ENCODE data around the gene CATSPERE. TPM values are rescaled to one million over a fixed set of nuclear protein-coding genes. Genes with fewer than 3 reads are reported as not detected.
"Not testable (repeated sequence)": the region's sequence is repeated elsewhere in the genome, so short reads cannot be mapped to it uniquely, and the experiment has no call there.

Gene CATSPERE
- total RNA-seq, 1 donor: 1.1 TPM

GRCh38 chr1:244536316-244536715 lies 75.2 kb downstream of the CATSPERE start:
- no peak overlapping the region for H3K4me3 ChIP-seq (ENCODE audit: low read depth, low read length)
- DNase-seq (ENCODE audit: low read depth): no peak
- no peak for TF ChIP-seq CTCF (IDR thresholded peaks at IDR 0.05; ENCODE audit: insufficient read depth, low read length)

DNA sequence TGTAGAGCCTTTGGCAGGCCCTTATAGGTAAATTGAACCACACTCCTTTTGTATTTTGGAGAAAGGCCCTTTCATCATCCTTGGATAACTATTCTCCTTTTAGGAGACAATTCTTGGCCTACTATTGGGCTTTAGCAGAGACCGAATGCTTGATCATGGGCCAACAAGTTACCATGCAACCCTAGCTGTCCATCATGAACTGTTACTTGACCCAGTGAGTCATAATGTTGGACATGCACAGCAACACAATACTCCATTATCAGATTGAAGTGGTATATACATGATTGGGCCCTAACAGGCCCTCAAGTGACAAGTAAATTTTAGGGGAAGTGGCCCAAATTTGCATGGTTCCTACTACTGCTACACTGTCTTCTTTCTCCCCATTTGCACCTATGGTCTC lies 84.4 kb downstream of the CATSPERE start:
- H3K4me3 ChIP-seq (ENCODE audit: low read depth, low read length): no peak overlapping the region
- TF ChIP-seq CTCF (IDR thresholded peaks at IDR 0.05; ENCODE audit: insufficient read depth, low read length): no peak
- DNase-seq (ENCODE audit: low read depth): peak; percentile 51

GRCh38 chr1:244548558-244549115 lies 87.6 kb downstream of the CATSPERE start:
- no peak for DNase-seq (ENCODE audit: low read depth)
- TF ChIP-seq CTCF (IDR thresholded peaks at IDR 0.05; ENCODE audit: insufficient read depth, low read length): no peak
- no peak overlapping the region for H3K4me3 ChIP-seq (ENCODE audit: low read depth, low read length)

DNA sequence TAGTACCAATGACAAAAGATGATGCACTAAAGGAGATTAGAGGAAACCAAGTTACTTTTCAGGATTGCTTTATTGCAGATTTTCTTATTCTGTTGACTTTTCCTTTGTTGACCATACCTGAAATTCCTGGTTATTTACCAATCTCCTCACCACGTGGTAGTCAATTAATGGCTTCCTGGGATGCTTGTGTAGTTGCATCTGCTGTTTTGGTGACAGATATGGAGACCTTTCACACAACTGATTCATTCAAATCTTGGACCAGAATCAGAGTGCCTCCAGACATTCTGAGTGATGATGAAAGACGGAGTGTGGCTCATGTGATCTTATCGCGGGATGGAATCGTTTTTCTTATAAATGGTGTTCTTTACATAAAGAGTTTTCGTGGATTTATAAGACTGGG lies 91.3 kb downstream of the CATSPERE start:
- peak; percentile 2 for DNase-seq (ENCODE audit: low read depth)
- no peak for TF ChIP-seq CTCF (IDR thresholded peaks at IDR 0.05; ENCODE audit: insufficient read depth, low read length)
- H3K4me3 ChIP-seq (ENCODE audit: low read depth, low read length): no peak overlapping the region

DNA sequence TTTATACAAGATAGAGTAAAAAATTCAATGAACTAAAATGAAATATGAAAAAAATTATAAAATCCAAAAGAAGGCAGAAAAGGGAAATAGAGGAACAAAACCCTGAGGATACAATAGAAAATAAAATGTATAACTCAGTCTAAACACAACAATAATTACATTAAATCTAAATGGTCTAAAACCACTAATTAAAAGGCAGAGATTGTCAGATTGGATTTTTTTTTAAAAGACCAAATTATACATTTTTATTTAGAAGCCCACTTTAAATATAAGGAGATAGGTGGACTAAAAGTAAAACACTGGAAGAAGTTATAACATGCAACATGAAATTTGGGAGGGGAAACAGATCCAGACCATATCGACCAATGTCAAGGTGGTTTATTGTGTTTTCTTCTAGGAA lies 95.2 kb downstream of the CATSPERE start:
- no peak for DNase-seq (ENCODE audit: low read depth)
- no peak for TF ChIP-seq CTCF (IDR thresholded peaks at IDR 0.05; ENCODE audit: insufficient read depth, low read length)
- no peak overlapping the region for H3K4me3 ChIP-seq (ENCODE audit: low read depth, low read length)

DNA sequence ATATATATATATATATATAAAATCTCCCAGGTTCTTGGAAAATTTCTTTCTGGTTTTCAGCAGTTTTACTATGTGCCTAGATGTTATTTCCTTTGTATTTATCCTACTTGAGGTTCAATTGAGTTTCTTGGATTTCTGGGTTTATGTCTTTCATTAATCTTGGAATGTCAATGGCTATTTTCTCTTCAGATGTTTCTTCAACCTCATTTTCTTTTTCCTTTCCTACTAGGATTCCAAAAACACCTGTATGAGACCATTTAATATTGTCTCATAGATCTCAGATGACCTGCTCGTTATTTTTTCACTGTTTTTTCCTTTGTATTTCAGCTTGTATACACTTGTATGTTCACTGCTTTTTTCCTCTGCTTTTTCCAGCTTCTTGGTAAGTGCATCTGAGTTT lies 96.5 kb downstream of the CATSPERE start:
- no peak for DNase-seq (ENCODE audit: low read depth)
- H3K4me3 ChIP-seq (ENCODE audit: low read depth, low read length): no peak overlapping the region
- no peak for TF ChIP-seq CTCF (IDR thresholded peaks at IDR 0.05; ENCODE audit: insufficient read depth, low read length)

GRCh38 chr1:244559561-244559960 lies 98.5 kb downstream of the CATSPERE start:
- no peak for DNase-seq (ENCODE audit: low read depth)
- H3K4me3 ChIP-seq (ENCODE audit: low read depth, low read length): no peak overlapping the region
- TF ChIP-seq CTCF (IDR thresholded peaks at IDR 0.05; ENCODE audit: insufficient read depth, low read length): no peak

GRCh38 chr1:244562877-244563276 lies 101.8 kb downstream of the CATSPERE start:
- DNase-seq (ENCODE audit: low read depth); H3K4me3 ChIP-seq (ENCODE audit: low read depth, low read length): not testable (repeated sequence)
